Left lung (tissue), 10 donors: ENCODE results near the gene ALG1. TPM values are rescaled to one million over a fixed set of nuclear protein-coding genes. Genes with fewer than 3 reads are reported as not detected.

ENCODE experiments used
- ATAC-seq: fragments of 200-7000 bp; cut with Tn5 transposase; one replicate; pipeline ENCODE4 v1.9.1; 2020; ENCODE audit warnings: moderate library complexity
- DNase-seq, 4 donors: peaks; one replicate each; pipeline ENCODE4 v3.0.0-alpha.2; 2013 to 2020
- H3K27ac ChIP-seq, 2 donors: fragments of 200-600 bp; sonication (generic) in 1 of 2; one replicate each; pipeline versions ENCODE4 v1.5.0 to v1.8.0; 2020 to 2021
- H3K27me3 ChIP-seq, 2 donors: fragments of 200-600 bp; sonication (generic) in 1 of 2; one replicate each; pipeline versions ENCODE4 v1.5.0 to v1.8.0; 2020 to 2021
- H3K36me3 ChIP-seq, 2 donors: fragments of 200-600 bp; sonication (generic) in 1 of 2; one replicate each; pipeline versions ENCODE4 v1.5.0 to v1.8.0; 2020 to 2021
- H3K4me1 ChIP-seq, 2 donors: fragments of 200-600 bp; one replicate each; pipeline ENCODE4 v1.8.0; 2021
- H3K4me3 ChIP-seq, 2 donors: fragments of 200-600 bp; sonication (generic) in 1 of 2; one replicate each; pipeline versions ENCODE4 v1.5.0 to v1.8.0; 2020 to 2021; ENCODE audit warnings: mild to moderate bottlenecking in 1 of 2
- H3K9me3 ChIP-seq, 2 donors: fragments of 200-600 bp; sonication (generic) in 1 of 2; one replicate each; pipeline versions ENCODE4 v1.5.0 to v1.8.0; 2020 to 2021
- CTCF ChIP-seq, 2 donors: fragments of 200-600 bp; sonication (generic) in 1 of 2; IDR thresholded peaks; one replicate each; pipeline versions ENCODE4 v1.5.0 to v1.8.0; 2021; ENCODE audit warnings: antibody characterized with exemption in 2 of 2
- intact Hi-C, 2 donors: fragments of 100-400 bp; cut with DNase I; formaldehyde crosslinking; loops; one replicate each; pipeline versions ENCODE4 v1.11.2 to v1.14.2; 2022
- polyA plus RNA-seq, 6 donors: library from polyadenylated mRNA; unstranded; fragments of 120-200 nt; gene quantifications; one replicate each; pipeline ENCODE4 v1.2.1, GENCODE V29; 2013; ENCODE audit not compliant: insufficient read length in 6 of 6
- total RNA-seq, 2 donors: library from RNA; stranded (reverse); fragmentation: NEBNext Ultra II Directional; extraction: Animal tissue kit (Norgen Biotek cat#: 25700); gene quantifications; one replicate each; pipeline ENCODE4 v1.2.1, GENCODE V29; 2021
- donor health status: DM: no; HTN: yes; CAD: no.
- donor health status: DM: no; HTN: no; CAD: no.

The ALG1 gene
- total and polyA plus RNA-seq, 8 donors, result 20.2 to 39.0 (median 21.8) TPM

GRCh38 chr16:5045499-5046115 is 26.0 kb upstream of the ALG1 start:
- TF ChIP-seq CTCF (IDR thresholded peaks at IDR 0.05), result no peak
- no peak for ATAC-seq

GRCh38 chr16:5046914-5047313 is 24.7 kb upstream of the ALG1 start:
- TF ChIP-seq CTCF (IDR thresholded peaks at IDR 0.05), result no peak
- no peak overlapping the region for H3K27ac ChIP-seq
- intact Hi-C loops, result no loop called here
- H3K27me3 ChIP-seq, result no peaks in the 10 kb centered on the region
- no peak for DNase-seq
- H3K9me3 ChIP-seq, result no peaks in the 10 kb centered on the region
- no peak overlapping the region for H3K4me3 ChIP-seq
- peaks cover 0 to 6% of the 10 kb centered on the region in 2 donors for H3K36me3 ChIP-seq
- no peaks in the 10 kb centered on the region for H3K4me1 ChIP-seq
- ATAC-seq, result no peak

More at GRCh38 chr16:5045499-5046115, 26.0 kb upstream of the ALG1 start:
- H3K9me3 ChIP-seq, result no peaks in the 10 kb centered on the region
- intact Hi-C loops, result no loop called here
- DNase-seq, result no peak
- H3K4me3 ChIP-seq, result no peak overlapping the region
- no peaks in the 10 kb centered on the region for H3K4me1 ChIP-seq
- peaks cover 0 to 6% of the 10 kb centered on the region in 2 donors for H3K36me3 ChIP-seq
- H3K27me3 ChIP-seq, result no peaks in the 10 kb centered on the region
- H3K27ac ChIP-seq, result no peak overlapping the region

GRCh38 chr16:5054876-5055865 is 16.5 kb upstream of the ALG1 start:
- ATAC-seq, result no peak
- Histone ChIP-seq H3K36me3 (peaks cover 0 to 4% of the 10 kb centered on the region in 2 donors), H3K9me3 (no peaks in the 10 kb centered on the region), H3K4me3 (no peak overlapping the region), H3K27ac (no peak overlapping the region), H3K4me1 (no peaks in the 10 kb centered on the region), H3K27me3 (no peaks in the 10 kb centered on the region)
- TF ChIP-seq CTCF (IDR thresholded peaks at IDR 0.05), result no peak
- intact Hi-C loops, result no loop called here
- peak in 1 of 4 donors; percentile 18 for DNase-seq

- intact Hi-C loops, result no loop called here
- Histone ChIP-seq H3K4me3 (no peak overlapping the region), H3K4me1 (no peaks in the 10 kb centered on the region), H3K9me3 (no peaks in the 10 kb centered on the region), H3K27ac (no peak overlapping the region), H3K36me3 (peaks cover 0 to 4% of the 10 kb centered on the region in 2 donors), H3K27me3 (no peaks in the 10 kb centered on the region)
- DNase-seq (peak in 1 of 4 donors; percentile 36), ATAC-seq (peak; percentile 87)
- peak in 1 of 2 donors; percentile 19 for TF ChIP-seq CTCF (IDR thresholded peaks at IDR 0.05)
Measured at GRCh38 chr16:5056352-5056751, 15.3 kb upstream of the ALG1 start.

- DNase-seq (no peak), ATAC-seq (no peak)
- Histone ChIP-seq H3K4me3 (no peak overlapping the region), H3K4me1 (no peaks in the 10 kb centered on the region), H3K27me3 (no peaks in the 10 kb centered on the region), H3K27ac (no peak overlapping the region), H3K9me3 (no peaks in the 10 kb centered on the region), H3K36me3 (peaks cover 0 to 4% of the 10 kb centered on the region in 2 donors)
- TF ChIP-seq CTCF (IDR thresholded peaks at IDR 0.05), result no peak
- intact Hi-C loops, result no loop called here
Measured at GRCh38 chr16:5058476-5058875, 13.2 kb upstream of the ALG1 start.
